Prostate gland (tissue), 2 donors: ENCODE data around the gene GREB1.

Source experiments
- POLR2A ChIP-seq: fragments of 450-650 bp; IDR thresholded peaks from one replicate; pipeline ENCODE4 v1.6.1; 2016; ENCODE audit warnings: antibody characterized with exemption, mild to moderate bottlenecking
- POLR2AphosphoS5 ChIP-seq: sonication (generic); formaldehyde crosslinking; IDR thresholded peaks from one replicate; pipeline ENCODE4 v1.6.1; 2017; ENCODE audit warnings: antibody characterized with exemption
- TF ChIP-seq, protein P1 (sequence below), 4 experiments: fragments of 200-600 bp in 2 of 4; fragments of 450-650 bp in 2 of 4; sonication (generic) in 2 of 4; IDR thresholded peaks; 1 replicate in 3 of 4; 2 replicates in 1 of 4; pipeline ENCODE4 v1.5.1; 2016 to 2019; ENCODE audit warnings: antibody characterized with exemption in 4 of 4, mild to moderate bottlenecking in 2 of 4, moderate library complexity in 2 of 4

DNA sequence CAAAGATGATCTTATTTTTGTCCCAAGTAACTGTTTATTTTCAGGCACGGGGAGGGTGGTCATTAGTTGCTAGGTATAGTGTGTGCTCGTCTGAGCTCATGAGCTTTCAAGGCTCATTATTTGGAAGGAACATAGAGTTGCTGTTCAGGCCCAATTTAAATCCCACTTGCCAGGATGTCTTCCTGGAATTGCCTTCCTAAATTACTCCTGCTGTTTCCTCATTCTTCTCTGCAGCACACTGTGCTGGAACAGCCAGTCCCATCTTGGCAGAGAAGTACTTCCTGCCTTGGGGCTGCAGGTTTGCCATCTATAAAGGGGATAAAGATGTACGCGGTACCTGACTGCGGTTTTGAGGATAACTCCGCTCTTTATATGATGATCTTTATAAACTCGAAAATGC, 37.3 kb downstream of the GREB1 start:
- TF ChIP-seq, protein P1, sequence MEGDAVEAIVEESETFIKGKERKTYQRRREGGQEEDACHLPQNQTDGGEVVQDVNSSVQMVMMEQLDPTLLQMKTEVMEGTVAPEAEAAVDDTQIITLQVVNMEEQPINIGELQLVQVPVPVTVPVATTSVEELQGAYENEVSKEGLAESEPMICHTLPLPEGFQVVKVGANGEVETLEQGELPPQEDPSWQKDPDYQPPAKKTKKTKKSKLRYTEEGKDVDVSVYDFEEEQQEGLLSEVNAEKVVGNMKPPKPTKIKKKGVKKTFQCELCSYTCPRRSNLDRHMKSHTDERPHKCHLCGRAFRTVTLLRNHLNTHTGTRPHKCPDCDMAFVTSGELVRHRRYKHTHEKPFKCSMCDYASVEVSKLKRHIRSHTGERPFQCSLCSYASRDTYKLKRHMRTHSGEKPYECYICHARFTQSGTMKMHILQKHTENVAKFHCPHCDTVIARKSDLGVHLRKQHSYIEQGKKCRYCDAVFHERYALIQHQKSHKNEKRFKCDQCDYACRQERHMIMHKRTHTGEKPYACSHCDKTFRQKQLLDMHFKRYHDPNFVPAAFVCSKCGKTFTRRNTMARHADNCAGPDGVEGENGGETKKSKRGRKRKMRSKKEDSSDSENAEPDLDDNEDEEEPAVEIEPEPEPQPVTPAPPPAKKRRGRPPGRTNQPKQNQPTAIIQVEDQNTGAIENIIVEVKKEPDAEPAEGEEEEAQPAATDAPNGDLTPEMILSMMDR (IDR thresholded peaks at IDR 0.05): no peak
- TF ChIP-seq POLR2A (no peak), POLR2AphosphoS5 (peak; percentile 94)
